Measurements from ENCODE around the gene IFRD1. TPM values are rescaled to one million over a fixed set of nuclear protein-coding genes. Genes with fewer than 3 reads are reported as not detected.

Gene IFRD1, protein sequence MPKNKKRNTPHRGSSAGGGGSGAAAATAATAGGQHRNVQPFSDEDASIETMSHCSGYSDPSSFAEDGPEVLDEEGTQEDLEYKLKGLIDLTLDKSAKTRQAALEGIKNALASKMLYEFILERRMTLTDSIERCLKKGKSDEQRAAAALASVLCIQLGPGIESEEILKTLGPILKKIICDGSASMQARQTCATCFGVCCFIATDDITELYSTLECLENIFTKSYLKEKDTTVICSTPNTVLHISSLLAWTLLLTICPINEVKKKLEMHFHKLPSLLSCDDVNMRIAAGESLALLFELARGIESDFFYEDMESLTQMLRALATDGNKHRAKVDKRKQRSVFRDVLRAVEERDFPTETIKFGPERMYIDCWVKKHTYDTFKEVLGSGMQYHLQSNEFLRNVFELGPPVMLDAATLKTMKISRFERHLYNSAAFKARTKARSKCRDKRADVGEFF
- 25.6 to 33.5 TPM (median 31.7 TPM) in 5 replicates for total RNA-seq (2022; extraction: Qiagen RNA extraction; ENCODE audit: low read depth)

DNA sequence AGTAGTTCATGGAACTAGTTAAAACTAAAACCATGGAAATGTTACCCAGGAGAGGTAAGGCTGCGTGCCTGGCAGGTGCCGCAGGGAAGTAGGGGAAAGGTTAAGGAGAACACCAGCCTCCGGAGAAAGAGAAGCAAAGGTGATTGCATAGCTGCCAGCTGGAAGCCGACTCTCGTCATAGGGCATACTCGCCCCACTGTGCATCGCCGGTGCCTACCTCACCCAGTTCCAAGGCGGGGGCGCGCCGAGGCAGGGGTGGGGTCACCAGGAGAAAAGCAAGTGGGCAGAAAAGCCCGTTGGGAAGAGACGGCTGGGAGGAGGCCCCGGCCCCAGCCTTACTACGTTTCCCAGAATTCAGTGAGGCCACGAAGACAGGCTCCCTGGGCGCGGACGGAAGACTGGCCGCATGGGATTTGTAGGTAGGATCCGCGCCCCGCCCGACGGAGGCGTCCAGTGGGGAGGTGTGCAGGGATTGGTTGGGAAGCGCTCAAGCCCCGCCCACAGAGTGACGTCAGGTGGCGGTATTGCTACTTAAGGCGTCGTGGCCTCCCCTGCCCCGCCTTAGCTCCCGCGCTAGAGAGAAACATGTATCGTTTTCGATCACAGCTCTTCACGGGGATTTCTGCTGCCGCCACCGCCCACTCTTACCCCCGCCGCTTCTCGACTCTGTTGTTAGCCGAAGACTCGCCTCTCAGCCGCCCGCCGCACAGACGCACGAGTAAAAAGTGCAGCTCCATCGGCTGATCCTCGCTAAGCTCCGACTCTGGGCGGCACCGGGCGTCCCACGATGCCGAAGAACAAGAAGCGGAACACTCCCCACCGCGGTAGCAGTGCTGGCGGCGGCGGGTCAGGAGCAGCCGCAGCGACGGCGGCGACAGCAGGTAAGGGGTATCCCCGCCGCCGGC is at the start of gene IFRD1:
TSS of gene IFRD1 (plus strand) at position 559 of the 905 bp plus-strand sequence. CDS start at position 788, 229 bp downstream.

Other genes with a start within 250 kb of the IFRD1 start
- 3.2 to 6.5 TPM (median 5.8 TPM) in 5 replicates for gene DOCK4, start 244.1 kb upstream of the IFRD1 start, total RNA-seq (2022; extraction: Qiagen RNA extraction; ENCODE audit: low read depth)
- 10.7 to 15.1 TPM (median 13.6 TPM) in 5 replicates for gene ZNF277, start 243.8 kb upstream of the IFRD1 start, total RNA-seq (2022; extraction: Qiagen RNA extraction; ENCODE audit: low read depth)
- 0.40 to 1.2 TPM (median 1.1 TPM) in 5 replicates for gene LSMEM1, start 30.5 kb downstream of the IFRD1 start, total RNA-seq (2022; extraction: Qiagen RNA extraction; ENCODE audit: low read depth)

All from A549 treated with GW870086 at 1 μM for 4 hours (cell line).